K562 (cell line): ENCODE measurements around the gene BPIFB6. TPM values are rescaled to one million over a fixed set of nuclear protein-coding genes. Genes with fewer than 3 reads are reported as not detected.

Source experiments
- ATAC-seq: fragments of 200-7000 bp; cut with Tn5 transposase; 3 replicates; pipeline ENCODE4 v1.9.1; 2020; ENCODE audit warnings: moderate library complexity
- BruUV-seq: library from RNA; stranded (reverse); fragments of 400-500 nt; replicated peaks from 2 replicates; lab custom pipeline; 2021; lab: Mats Ljungman, UMichigan
- CTCF ChIA-PET: fragments of 300-600 bp; formaldehyde crosslinking; extraction: SDS; loops from one replicate; lab custom pipeline; 2021; ENCODE audit warnings: low intra/inter-chr PET ratio; lab: Yijun Ruan, JAX
- POLR2A ChIA-PET: fragments of 300-600, 350-650 bp; sonication (Branson Sonifier 250); formaldehyde crosslinking; extraction: SDS; loops from one replicate; lab custom pipeline; 2021; ENCODE audit warnings: antibody characterized with exemption, inconsistent platforms; lab: Yijun Ruan, JAX
- DNase-seq, 4 experiments: peaks; one replicate each; pipeline versions ENCODE4 v3.0.0 to v3.0.0-alpha.2; 2011 to 2018; ENCODE audit warnings: low spot score in 3 of 4, mixed read lengths in 3 of 4; ENCODE audit errors: extremely low read depth in 1 of 4
- FAIRE-seq: peaks from 2 replicates; lab custom pipeline; 2011; peaks lifted over from hg19 to GRCh38; lab: Jason Lieb, UNC
- H2AFZ ChIP-seq: 2 replicates; pipeline ENCODE4 v1.6.0; 2011; ENCODE audit warnings: low read depth, low read length, control low read depth, inconsistent platforms
- H3K27ac ChIP-seq: fragments of 200-600 bp; 3 replicates; pipeline ENCODE4 v1.8.0; 2011; ENCODE audit warnings: low read depth, mild to moderate bottlenecking, control low read depth, inconsistent platforms, low read length, moderate library complexity, mixed read lengths; ENCODE audit errors: extremely low read depth
- H3K27me3 ChIP-seq, 2 experiments: fragments of 300-600 bp in 1 of 2; 2 replicates in 1 of 2; 3 replicates in 1 of 2; pipeline versions ENCODE4 v1.6.0 to v1.8.0; 2011; ENCODE audit warnings: inconsistent platforms in 2 of 2, low read length in 2 of 2, mild to moderate bottlenecking in 1 of 2, mixed read lengths in 1 of 2, moderate library complexity in 1 of 2; ENCODE audit not compliant: control insufficient read depth in 2 of 2, insufficient read depth in 2 of 2
- H3K36me3 ChIP-seq: fragments of 300-600 bp; 3 replicates; pipeline ENCODE4 v1.8.0; 2011; ENCODE audit warnings: mild to moderate bottlenecking, low read length, inconsistent platforms; ENCODE audit not compliant: control insufficient read depth, insufficient read depth
- H3K4me1 ChIP-seq, 2 experiments: fragments of 200-600 bp in 1 of 2; replicated peaks in 1 of 2; 2 replicates in 1 of 2; 3 replicates in 1 of 2; pipeline versions ENCODE4 v1.5.1 to v1.8.0; 2011; ENCODE audit warnings: inconsistent platforms in 2 of 2, low read length in 2 of 2, mild to moderate bottlenecking in 1 of 2, mixed read lengths in 1 of 2, moderate library complexity in 1 of 2; ENCODE audit not compliant: control insufficient read depth in 2 of 2, insufficient read depth in 2 of 2
- H3K4me2 ChIP-seq: 2 replicates; pipeline ENCODE4 v1.6.1; 2011; ENCODE audit warnings: low read length, control low read depth, inconsistent platforms, mixed read lengths; ENCODE audit not compliant: insufficient read depth
- H3K4me3 ChIP-seq: fragments of 200-600 bp; sonication (generic), shearing (Covaris generic); 2 replicates; pipeline ENCODE4 v1.5.1; 2016; ENCODE audit warnings: control low read depth, inconsistent platforms
- H3K79me2 ChIP-seq: fragments of 200-600 bp; 3 replicates; pipeline ENCODE4 v1.8.0; 2011; ENCODE audit warnings: low read length, inconsistent platforms; ENCODE audit not compliant: control insufficient read depth, insufficient read depth
- H3K9ac ChIP-seq, 2 experiments: 2 replicates each; pipeline versions ENCODE4 v1.6.0 to v1.6.1; 2011; ENCODE audit warnings: low read depth in 2 of 2, low read length in 2 of 2, control low read depth in 1 of 2, inconsistent platforms in 1 of 2, mild to moderate bottlenecking in 1 of 2, mixed read lengths in 1 of 2; ENCODE audit not compliant: insufficient read depth in 1 of 2
- H3K9me1 ChIP-seq: one replicate; pipeline ENCODE4 v1.6.0; 2011; ENCODE audit warnings: inconsistent platforms, mild to moderate bottlenecking, low read length, moderate library complexity; ENCODE audit not compliant: control insufficient read depth, insufficient read depth
- H3K9me3 ChIP-seq: replicated peaks from 2 replicates; pipeline ENCODE4 v1.5.1; 2011; ENCODE audit warnings: low read depth, low read length, inconsistent platforms; ENCODE audit not compliant: control insufficient read depth, insufficient read depth
- H4K20me1 ChIP-seq: replicated peaks from 2 replicates; pipeline ENCODE4 v1.6.1; 2011; ENCODE audit warnings: low read length, inconsistent platforms, mixed read lengths; ENCODE audit not compliant: control insufficient read depth, insufficient read depth
- RFX7 ChIP-seq: fragments of 250-450 bp; sonication (Bioruptor Pico); IDR thresholded peaks from 2 replicates; pipeline ENCODE4 v1.5.1; 2021; ENCODE audit warnings: mild to moderate bottlenecking
- ZNF175 ChIP-seq: fragments of 200-800 bp; sonication (Bioruptor generic); IDR thresholded peaks from 2 replicates; pipeline ENCODE4 v1.6.1; 2016; ENCODE audit warnings: low read depth, mild to moderate bottlenecking, missing genetic modification characterization, missing compliant biosample characterization
- WGBS: fragments of 100-300 bp; shearing (Covaris generic); methylation state at CpG from one replicate; pipeline ENCODE4 v1.1.6; 2016; ENCODE audit warnings: low coverage, mixed read lengths; ENCODE audit not compliant: insufficient coverage; ENCODE audit errors: missing lambda C conversion rate; 5-methylcytosine and 5-hydroxymethylcytosine counted together
- in situ Hi-C: fragments of 300-500 bp; cut with MboI; formaldehyde crosslinking; loops from 4 replicates; pipeline ENCODE4 v1.15.0; 2018; ENCODE audit warnings: inconsistent platforms, mixed read lengths
- intact Hi-C: fragments of 100-400 bp; cut with micrococcal nuclease; formaldehyde crosslinking; loops from 2 replicates; pipeline ENCODE4 v1.14.2; 2022
- polyA plus RNA-seq, 8 experiments: library from polyadenylated mRNA; depleted of rRNA in 4 of 8; stranded (reverse) in 5 of 8; unstranded in 3 of 8; fragments of >200 nt; fragmentation: Nextera tagmentation in 2 of 8; fragmentation: Illumina TruSeq in 1 of 8; extraction: Ambion mirVana in 2 of 8; extraction: Trizol in 1 of 8; gene quantifications; 2 replicates each; pipeline versions ENCODE4 v1.2.1 to v1.2.3, GENCODE V29; 2011 to 2014; ENCODE audit warnings: inconsistent platforms in 1 of 8, missing spikeins in 1 of 8
- total RNA-seq, 7 experiments: library from RNA; depleted of rRNA in 6 of 7; stranded (reverse); fragments of >200 nt in 6 of 7; fragmentation: Illumina TruSeq in 2 of 7; extraction: Trizol in 2 of 7; gene quantifications; 2 replicates each; pipeline versions ENCODE4 v1.2.1 to v1.2.3, GENCODE V29; 2011 to 2021; ENCODE audit warnings: low replicate concordance in 1 of 7
- TF ChIP-seq, protein P1 (sequence below): fragments of 250-450 bp; sonication (Bioruptor Pico); IDR thresholded peaks from 2 replicates; pipeline ENCODE4 v1.5.0; 2020; ENCODE audit warnings: mild to moderate bottlenecking, borderline replicate concordance
- TF ChIP-seq, protein P2 (sequence below): fragments of 250-450 bp; sonication (Bioruptor Pico); IDR thresholded peaks from 2 replicates; pipeline ENCODE4 v1.8.0; 2022; ENCODE audit warnings: inconsistent platforms, mild to moderate bottlenecking, moderate library complexity, borderline replicate concordance

Gene BPIFB6
- total and polyA plus RNA-seq, 9 of the 15 experiments (the other 6 are each of a cell fraction or from before 2014, with no cell fraction given): not detected

DNA sequence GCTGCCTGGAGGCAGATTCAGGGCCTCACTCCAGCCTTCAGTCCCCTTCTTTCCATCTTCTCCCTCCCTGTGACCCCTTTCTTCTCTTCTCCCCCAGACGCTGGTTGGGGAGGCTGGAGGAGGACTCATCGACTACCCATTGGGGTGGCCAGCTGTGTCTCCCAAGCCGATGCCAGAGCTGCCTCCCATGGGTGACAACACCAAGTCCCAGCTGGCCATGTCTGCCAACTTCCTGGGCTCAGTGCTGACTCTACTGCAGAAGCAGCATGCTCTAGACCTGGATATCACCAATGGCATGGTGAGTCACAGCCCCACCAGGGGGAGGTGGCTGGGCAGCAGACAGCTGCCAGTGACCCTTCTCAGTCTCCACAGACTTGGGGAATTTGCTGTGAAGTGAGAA, 60.9 kb downstream of the BPIFB6 start:
- CTCF ChIA-PET: no interaction called here
- no peaks in the 10 kb centered on the region for H3K36me3 ChIP-seq
- FAIRE-seq (no peak), ATAC-seq (no peak), DNase-seq (no peak)
- no peaks in the 10 kb centered on the region for H3K9me1 ChIP-seq
- no peak overlapping the region for H3K27ac ChIP-seq
- H3K27me3 ChIP-seq: peaks cover 2 to 28% of the 10 kb centered on the region in 2 experiments; a peak in 4 of 5 replicates
- no peaks in the 10 kb centered on the region for H4K20me1 ChIP-seq
- WGBS: 0% methylated on average over 3 of the region's 3 CpGs
- no peak overlapping the region for H3K4me2 ChIP-seq
- H3K9me3 ChIP-seq: no peaks in the 10 kb centered on the region
- no peaks in the 10 kb centered on the region for H3K79me2 ChIP-seq
- BruUV-seq: no TSS peak
- no peaks in the 10 kb centered on the region for H3K4me1 ChIP-seq
- in situ Hi-C loops: loop anchor here (10.0 kb wide), 1 partner anchor 202 kb away; no protein-coding TSS in a partner anchor
- H2AFZ ChIP-seq: no peak overlapping the region
- TF ChIP-seq RFX7 (CRISPR knock-in tag): no peak
- POLR2A ChIA-PET: interaction anchor here (0.6 kb wide), 1 partner anchor 201 kb away, joined by 5 read pairs; no protein-coding TSS in a partner anchor
- no peak overlapping the region for H3K4me3 ChIP-seq
- no peak overlapping the region for H3K9ac ChIP-seq
- intact Hi-C loops: loop anchor here (10.0 kb wide), 1 partner anchor 298 kb away; no protein-coding TSS in a partner anchor

DNA sequence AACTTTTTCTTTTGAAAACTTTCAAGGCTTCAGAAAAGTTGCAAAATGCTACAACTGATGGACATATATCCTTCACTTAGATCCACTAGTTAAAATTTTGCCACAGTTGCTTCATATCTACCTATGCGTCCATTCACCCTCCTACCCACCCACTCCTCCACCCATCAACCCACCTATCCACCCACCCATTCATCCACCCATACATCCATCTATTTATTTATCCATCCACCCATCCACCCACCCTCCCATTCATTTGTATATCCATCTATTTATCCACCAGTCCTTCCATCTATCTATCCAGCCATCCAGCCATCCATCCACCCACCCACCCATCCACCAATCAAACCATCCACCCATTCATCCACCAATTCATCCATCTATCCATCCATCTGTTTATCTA, 61.6 kb downstream of the BPIFB6 start:
- 0% methylated on average over 1 of the region's 1 CpG for WGBS

More for the DNA sequence above, 61.6 kb downstream of the BPIFB6 start:
- peaks cover 2 to 21% of the 10 kb centered on the region in 2 experiments; a peak in 3 of 5 replicates for H3K27me3 ChIP-seq
- ChIA-PET CTCF (no interaction called here), POLR2A (no interaction called here)
- no peak overlapping the region for H3K27ac ChIP-seq
- H4K20me1 ChIP-seq: no peaks in the 10 kb centered on the region
- no peak overlapping the region for H3K9ac ChIP-seq
- H3K4me1 ChIP-seq: no peaks in the 10 kb centered on the region
- no TSS peak for BruUV-seq
- TF ChIP-seq, protein P1, sequence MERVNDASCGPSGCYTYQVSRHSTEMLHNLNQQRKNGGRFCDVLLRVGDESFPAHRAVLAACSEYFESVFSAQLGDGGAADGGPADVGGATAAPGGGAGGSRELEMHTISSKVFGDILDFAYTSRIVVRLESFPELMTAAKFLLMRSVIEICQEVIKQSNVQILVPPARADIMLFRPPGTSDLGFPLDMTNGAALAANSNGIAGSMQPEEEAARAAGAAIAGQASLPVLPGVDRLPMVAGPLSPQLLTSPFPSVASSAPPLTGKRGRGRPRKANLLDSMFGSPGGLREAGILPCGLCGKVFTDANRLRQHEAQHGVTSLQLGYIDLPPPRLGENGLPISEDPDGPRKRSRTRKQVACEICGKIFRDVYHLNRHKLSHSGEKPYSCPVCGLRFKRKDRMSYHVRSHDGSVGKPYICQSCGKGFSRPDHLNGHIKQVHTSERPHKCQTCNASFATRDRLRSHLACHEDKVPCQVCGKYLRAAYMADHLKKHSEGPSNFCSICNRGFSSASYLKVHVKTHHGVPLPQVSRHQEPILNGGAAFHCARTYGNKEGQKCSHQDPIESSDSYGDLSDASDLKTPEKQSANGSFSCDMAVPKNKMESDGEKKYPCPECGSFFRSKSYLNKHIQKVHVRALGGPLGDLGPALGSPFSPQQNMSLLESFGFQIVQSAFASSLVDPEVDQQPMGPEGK (CRISPR knock-in tag): no peak
- TF ChIP-seq, protein P2, sequence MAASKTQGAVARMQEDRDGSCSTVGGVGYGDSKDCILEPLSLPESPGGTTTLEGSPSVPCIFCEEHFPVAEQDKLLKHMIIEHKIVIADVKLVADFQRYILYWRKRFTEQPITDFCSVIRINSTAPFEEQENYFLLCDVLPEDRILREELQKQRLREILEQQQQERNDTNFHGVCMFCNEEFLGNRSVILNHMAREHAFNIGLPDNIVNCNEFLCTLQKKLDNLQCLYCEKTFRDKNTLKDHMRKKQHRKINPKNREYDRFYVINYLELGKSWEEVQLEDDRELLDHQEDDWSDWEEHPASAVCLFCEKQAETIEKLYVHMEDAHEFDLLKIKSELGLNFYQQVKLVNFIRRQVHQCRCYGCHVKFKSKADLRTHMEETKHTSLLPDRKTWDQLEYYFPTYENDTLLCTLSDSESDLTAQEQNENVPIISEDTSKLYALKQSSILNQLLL (CRISPR knock-in tag): no peak
- no peak for TF ChIP-seq ZNF175
- H3K4me2 ChIP-seq: no peak overlapping the region
- in situ Hi-C loops (loop anchor here (10.0 kb wide), 1 partner anchor 202 kb away; no protein-coding TSS in a partner anchor), intact Hi-C loops (loop anchor here (10.0 kb wide), 1 partner anchor 298 kb away; no protein-coding TSS in a partner anchor)
- no peaks in the 10 kb centered on the region for H3K79me2 ChIP-seq
- H3K36me3 ChIP-seq: no peaks in the 10 kb centered on the region
- H3K9me1 ChIP-seq: no peaks in the 10 kb centered on the region
- DNase-seq (no peak), ATAC-seq (no peak), FAIRE-seq (no peak)
- H3K4me3 ChIP-seq: no peak overlapping the region
- no peaks in the 10 kb centered on the region for H3K9me3 ChIP-seq
- no peak overlapping the region for H2AFZ ChIP-seq
